IgD-negative memory B cell (primary cell): ENCODE measurements around the gene SLX4. TPM values are rescaled to one million over a fixed set of nuclear protein-coding genes. Genes with fewer than 3 reads are reported as not detected.

ENCODE experiments used
- H3K27ac Mint-ChIP-seq, 3 donors: one replicate each; pipeline ENCODE4 v1.8.0; 2020 to 2022; ENCODE audit warnings: mild to moderate bottlenecking in 3 of 3, mixed read lengths in 3 of 3, moderate library complexity in 1 of 3
- H3K27me3 Mint-ChIP-seq: one replicate; pipeline ENCODE4 v1.8.0; 2021; ENCODE audit warnings: mixed read lengths
- H3K36me3 Mint-ChIP-seq: one replicate; pipeline ENCODE4 v1.8.0; 2020; ENCODE audit warnings: mild to moderate bottlenecking, mixed read lengths
- H3K4me1 Mint-ChIP-seq, 3 donors: one replicate each; pipeline ENCODE4 v1.8.0; 2020 to 2022; ENCODE audit warnings: mixed read lengths in 3 of 3, mild to moderate bottlenecking in 1 of 3
- H3K4me3 Mint-ChIP-seq, 4 donors: one replicate each; pipeline ENCODE4 v1.8.0; 2020 to 2022; ENCODE audit warnings: mild to moderate bottlenecking in 4 of 4, mixed read lengths in 4 of 4, moderate library complexity in 3 of 4
- H3K9me3 Mint-ChIP-seq, 3 donors: one replicate each; pipeline ENCODE4 v1.8.0; 2020 to 2021; ENCODE audit warnings: mixed read lengths in 3 of 3, mild to moderate bottlenecking in 1 of 3
- polyA plus RNA-seq: library from polyadenylated mRNA; unstranded; fragments of 300-500 nt; fragmentation: Illumina TruSeq; gene quantifications from one replicate; pipeline ENCODE4 v1.2.3, GENCODE V29; 2021

SLX4 gene
- polyA plus RNA-seq, 1 donor from 2014 or later = 1.4 TPM

DNA sequence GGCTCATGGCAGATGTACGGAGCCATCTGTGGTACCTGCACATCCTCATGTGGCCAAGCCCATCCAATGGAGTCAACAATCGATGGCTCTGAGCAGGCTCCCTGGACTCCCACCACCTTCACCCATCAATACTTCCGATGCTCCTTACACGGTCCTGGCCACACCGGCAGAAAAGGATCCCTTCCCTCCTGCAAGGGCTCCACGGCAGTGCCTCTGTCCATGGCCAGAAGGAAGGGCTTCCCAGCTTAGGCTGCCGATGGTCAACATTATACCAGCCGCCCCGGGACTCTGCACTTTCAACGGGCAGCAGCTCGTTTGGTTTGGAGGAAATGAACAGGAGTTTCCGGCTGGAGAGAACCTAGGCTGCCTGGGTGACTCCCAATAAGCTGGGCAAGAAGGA, 13.2 kb downstream of the SLX4 start:
- H3K27me3 Mint-ChIP-seq = no peaks in the 10 kb centered on the region
- peaks cover 3% of the 10 kb centered on the region for H3K36me3 Mint-ChIP-seq
- no peaks in the 10 kb centered on the region for H3K9me3 Mint-ChIP-seq
- no peaks in the 10 kb centered on the region for H3K4me1 Mint-ChIP-seq
- H3K4me3 Mint-ChIP-seq = no peak overlapping the region
- H3K27ac Mint-ChIP-seq = peak overlapping the region in 1 of 3 donors; percentile 92

DNA sequence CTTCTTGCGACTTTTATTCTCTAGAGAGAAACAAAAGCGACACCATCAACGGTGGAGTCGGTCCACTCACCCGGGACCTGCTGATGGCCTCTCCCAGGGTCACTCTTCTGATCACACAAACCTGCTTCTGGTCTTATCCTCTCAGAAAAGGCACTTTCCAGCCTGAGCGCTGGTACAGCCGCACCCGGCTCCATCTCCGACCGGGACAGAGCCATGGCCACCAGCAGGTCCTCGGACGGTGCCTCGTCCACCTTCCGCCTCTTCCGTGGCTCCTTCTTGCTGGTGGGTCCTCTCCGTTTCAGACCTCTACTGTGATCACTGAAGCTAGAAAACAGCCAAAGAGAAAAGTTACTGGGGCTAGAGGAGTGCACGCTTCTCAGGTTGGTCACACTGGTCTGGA, 13.7 kb downstream of the SLX4 start:
- H3K4me3 Mint-ChIP-seq = no peak overlapping the region
- peak overlapping the region in 1 of 3 donors; percentile 92 for H3K27ac Mint-ChIP-seq
- no peaks in the 10 kb centered on the region for H3K9me3 Mint-ChIP-seq
- H3K4me1 Mint-ChIP-seq = no peaks in the 10 kb centered on the region
- H3K27me3 Mint-ChIP-seq = no peaks in the 10 kb centered on the region
- H3K36me3 Mint-ChIP-seq = peaks cover 3% of the 10 kb centered on the region

DNA sequence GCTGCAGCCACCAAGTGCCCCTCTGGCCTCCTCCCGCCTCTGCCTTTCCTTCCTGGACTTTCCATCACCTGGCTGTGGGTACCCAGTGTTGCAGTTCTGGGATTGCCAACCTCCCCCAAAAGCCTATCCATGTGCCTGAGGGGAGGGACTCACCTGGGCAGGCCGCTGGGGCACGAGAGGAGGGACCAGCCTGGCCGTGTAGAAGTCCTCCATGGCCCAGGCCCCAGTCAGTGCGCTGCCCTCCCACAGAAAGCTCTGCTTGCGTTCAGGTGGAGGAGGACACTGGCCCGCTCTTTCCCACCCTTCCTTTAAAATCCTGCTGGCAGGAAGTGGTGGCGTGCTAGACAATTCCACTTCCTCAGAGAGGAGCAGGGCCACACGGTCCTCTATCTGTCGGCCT, 14.2 kb downstream of the SLX4 start:
- peak overlapping the region in 1 of 3 donors; percentile 23 for H3K27ac Mint-ChIP-seq

DNA sequence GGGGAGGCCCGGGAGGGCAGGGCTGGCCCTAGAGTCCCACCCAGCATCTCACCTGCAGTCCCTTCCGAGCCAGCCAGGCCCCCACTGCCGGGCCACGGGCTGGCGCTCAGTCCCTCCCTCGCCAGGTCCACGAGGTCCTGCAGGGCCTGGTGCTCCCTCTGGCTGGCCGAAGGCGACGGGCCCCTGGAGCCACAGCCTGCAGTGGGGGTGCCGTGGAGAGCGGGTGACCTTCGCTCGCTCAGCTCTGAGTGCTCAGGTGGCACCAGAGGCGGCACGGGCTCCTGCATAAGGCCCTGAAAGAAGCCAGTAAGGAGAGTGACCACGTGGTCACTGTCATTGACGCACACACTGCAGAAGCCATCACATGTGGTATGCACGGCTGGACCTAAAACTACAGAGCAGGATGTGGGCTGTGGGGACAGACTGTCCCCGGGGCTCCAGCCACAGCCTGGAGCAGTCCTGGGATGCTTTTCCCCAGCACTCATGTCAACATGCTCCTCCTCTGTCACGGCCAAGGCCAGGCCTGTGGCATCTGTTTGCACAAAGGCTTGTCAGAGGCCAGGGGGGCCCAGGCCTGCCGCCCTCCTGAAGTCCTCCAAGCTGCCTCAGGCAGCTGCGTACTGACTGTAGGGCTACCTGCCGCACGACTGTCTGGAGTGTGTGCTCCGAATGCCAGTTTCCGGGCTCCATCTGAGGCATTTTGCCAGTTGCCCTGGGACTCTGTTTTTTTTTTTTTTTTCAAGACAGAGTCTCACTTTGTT, 15.1 kb downstream of the SLX4 start:
- H3K4me1 Mint-ChIP-seq = no peaks in the 10 kb centered on the region
- H3K27me3 Mint-ChIP-seq = no peaks in the 10 kb centered on the region
- no peak overlapping the region for H3K27ac Mint-ChIP-seq

More for the DNA sequence above, 14.2 kb downstream of the SLX4 start:
- H3K4me3 Mint-ChIP-seq = no peak overlapping the region
- peaks cover 3% of the 10 kb centered on the region for H3K36me3 Mint-ChIP-seq
- H3K27me3 Mint-ChIP-seq = no peaks in the 10 kb centered on the region
- H3K9me3 Mint-ChIP-seq = no peaks in the 10 kb centered on the region
- no peaks in the 10 kb centered on the region for H3K4me1 Mint-ChIP-seq

DNA sequence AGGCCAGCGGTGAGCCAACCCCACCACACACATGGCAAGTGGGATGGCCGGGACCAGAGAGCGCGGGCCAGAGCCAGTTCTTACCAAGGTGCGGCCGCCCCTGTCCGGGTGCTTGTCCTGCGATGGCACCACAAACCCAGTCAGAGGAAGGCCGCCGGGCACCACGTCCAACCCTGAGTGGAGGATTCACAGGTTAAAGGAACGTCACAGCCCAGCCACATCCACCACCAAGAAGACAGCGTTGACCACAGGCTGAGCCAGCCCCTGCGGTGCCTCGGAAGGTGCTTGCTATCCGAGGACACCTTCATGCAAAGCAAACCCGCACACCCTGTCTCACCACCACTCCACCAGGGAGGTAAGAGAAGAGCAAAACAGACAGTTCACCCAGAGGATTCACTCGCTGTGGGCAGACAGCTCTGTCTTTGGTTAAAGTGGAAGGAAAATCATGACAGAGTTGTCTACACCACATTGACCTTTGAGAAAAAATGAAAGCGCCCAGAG, 15.8 kb downstream of the SLX4 start:
- Mint-ChIP-seq H3K4me1 (no peaks in the 10 kb centered on the region), H3K36me3 (peaks cover 5% of the 10 kb centered on the region), H3K9me3 (no peaks in the 10 kb centered on the region), H3K4me3 (peak overlapping the region in 1 of 4 donors; percentile 43), H3K27ac (no peak overlapping the region), H3K27me3 (no peaks in the 10 kb centered on the region)

More for the DNA sequence above, 15.1 kb downstream of the SLX4 start:
- H3K9me3 Mint-ChIP-seq = no peaks in the 10 kb centered on the region
- peaks cover 5% of the 10 kb centered on the region for H3K36me3 Mint-ChIP-seq
- no peak overlapping the region for H3K4me3 Mint-ChIP-seq

DNA sequence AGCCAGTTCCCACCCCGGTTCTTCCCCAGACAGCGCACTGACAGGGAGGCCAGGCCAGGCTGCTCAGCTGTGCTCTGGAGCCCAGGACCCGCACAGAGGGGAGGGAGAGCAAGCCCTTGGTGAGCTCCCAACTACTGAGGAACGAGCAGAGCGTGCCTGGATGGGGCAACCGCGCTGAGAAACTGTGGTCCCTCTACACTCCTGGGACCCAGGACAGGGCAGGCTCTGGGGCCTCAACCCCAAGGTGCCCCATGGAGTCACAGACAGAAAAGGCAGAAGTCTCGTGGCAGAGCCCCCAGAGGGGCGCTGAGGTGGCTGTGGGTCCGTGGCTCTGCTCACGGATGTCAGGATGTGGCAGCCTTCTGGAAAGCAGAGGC, 16.3 kb downstream of the SLX4 start:
- Mint-ChIP-seq H3K9me3 (no peaks in the 10 kb centered on the region), H3K27me3 (no peaks in the 10 kb centered on the region), H3K36me3 (peaks cover 5% of the 10 kb centered on the region), H3K4me3 (no peak overlapping the region), H3K4me1 (no peaks in the 10 kb centered on the region), H3K27ac (peak overlapping the region in 1 of 3 donors; percentile 16)

DNA sequence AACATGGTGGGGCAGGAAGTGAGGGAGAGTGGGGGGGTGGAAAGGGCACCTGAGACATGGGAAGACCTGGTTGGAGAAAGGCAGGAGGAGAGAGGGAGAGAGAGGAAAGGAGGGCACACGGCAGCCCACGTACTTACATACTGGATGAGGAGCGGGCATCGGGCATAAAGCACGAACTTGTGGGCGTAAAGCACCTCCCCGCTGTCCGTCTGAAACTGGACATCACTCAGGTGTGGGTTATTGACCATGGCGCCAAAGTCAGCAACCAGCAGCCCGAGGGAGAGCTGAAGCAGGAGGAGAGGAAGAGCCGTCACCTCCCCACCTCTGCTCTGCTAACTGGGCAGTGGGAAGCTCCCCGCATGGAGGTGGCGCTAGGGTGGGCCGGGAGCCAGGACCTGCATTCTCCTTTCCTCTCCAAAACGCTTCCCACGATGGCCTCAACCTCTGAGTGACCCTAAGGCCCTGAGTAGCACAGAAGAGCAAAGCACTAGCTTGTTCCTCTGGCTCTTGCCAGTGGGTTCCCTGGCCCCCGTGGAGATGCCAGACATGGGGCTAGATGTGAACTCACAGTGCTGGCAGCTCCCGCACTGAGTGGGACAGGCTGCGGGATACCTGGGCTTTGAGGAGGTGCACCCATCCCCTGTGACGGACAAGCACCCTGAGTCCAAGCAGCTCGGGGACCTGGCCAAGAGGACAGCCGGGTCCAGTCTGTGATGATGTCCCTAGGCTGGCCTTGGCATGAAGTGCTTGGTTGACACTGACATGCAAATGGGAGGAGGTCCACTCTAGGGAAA, 16.9 kb downstream of the SLX4 start:
- Mint-ChIP-seq H3K27me3 (no peaks in the 10 kb centered on the region), H3K4me3 (no peak overlapping the region), H3K9me3 (no peaks in the 10 kb centered on the region), H3K36me3 (peaks cover 5% of the 10 kb centered on the region), H3K4me1 (no peaks in the 10 kb centered on the region), H3K27ac (peak overlapping the region in 1 of 3 donors; percentile 16)

DNA sequence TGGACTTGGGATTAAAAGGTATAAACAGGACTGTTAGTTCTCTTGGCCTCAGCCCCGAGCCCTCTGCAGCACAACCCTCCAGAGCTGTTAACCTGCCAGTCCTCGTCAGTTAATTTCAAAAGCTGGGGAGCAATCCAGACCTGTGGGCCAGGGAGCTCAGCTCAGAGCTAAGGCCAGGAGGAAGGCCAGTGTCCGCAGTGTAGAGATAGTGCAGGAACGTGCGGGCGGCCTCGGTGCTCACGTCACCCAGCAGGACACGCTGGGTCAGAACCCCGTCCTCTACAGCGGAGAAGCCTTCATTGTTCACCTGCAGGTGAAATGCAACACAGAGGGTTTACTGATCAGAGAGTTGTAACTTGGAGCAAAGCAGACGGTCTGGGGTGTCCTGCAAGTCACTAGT, 18.8 kb downstream of the SLX4 start:
- Mint-ChIP-seq H3K4me1 (peaks cover 5 to 10% (median 7%) of the 10 kb centered on the region in 3 donors), H3K4me3 (peak overlapping the region in 1 of 4 donors; percentile 36), H3K27ac (no peak overlapping the region), H3K27me3 (no peaks in the 10 kb centered on the region), H3K9me3 (no peaks in the 10 kb centered on the region), H3K36me3 (peaks cover 2% of the 10 kb centered on the region)

DNA sequence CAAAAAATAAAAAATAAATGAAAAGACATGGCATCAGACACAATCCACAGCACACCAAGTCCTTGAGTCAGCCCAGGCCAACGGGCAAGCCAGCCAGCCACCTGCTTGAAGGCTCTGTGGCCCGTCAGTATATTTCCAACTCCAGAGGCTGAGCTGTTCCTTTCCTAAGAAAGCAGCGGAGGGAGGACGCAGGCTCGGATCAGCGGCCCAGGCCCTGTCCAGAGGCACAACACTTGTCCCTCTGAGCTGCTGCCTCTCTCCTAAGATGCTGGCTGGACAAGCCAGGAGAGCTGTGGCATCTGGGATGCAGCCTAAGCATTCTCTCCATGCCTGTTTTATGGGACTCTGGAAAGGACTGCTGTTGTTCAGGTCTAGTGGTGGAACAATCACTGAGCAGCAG, 19.4 kb downstream of the SLX4 start:
- peak overlapping the region in 1 of 3 donors; percentile 67 for H3K27ac Mint-ChIP-seq
- H3K36me3 Mint-ChIP-seq = peaks cover 2% of the 10 kb centered on the region

DNA sequence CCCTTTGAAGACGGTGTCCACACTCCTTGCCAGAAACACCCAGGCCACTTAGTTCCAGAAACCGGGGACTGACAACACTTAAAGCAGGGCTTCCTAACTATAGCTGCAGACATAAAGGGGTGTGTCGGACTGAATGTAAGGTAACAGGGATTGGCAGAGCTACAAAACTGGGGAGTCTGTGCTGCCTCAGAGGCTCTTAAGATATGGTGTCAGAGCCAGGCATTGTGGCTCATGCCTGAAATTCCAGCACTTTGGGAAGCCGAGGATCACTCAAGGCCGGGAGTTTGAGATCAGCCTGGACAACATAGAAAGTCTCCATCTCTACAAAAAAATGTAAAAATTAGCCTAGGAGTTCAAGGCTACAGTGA, 20.0 kb downstream of the SLX4 start:
- Mint-ChIP-seq H3K27ac (no peak overlapping the region), H3K4me1 (peaks cover 13 to 15% (median 14%) of the 10 kb centered on the region in 3 donors), H3K27me3 (no peaks in the 10 kb centered on the region), H3K9me3 (no peaks in the 10 kb centered on the region), H3K4me3 (no peak overlapping the region), H3K36me3 (peaks cover 2% of the 10 kb centered on the region)

More for the DNA sequence above, 19.4 kb downstream of the SLX4 start:
- Mint-ChIP-seq H3K4me3 (no peak overlapping the region), H3K27me3 (no peaks in the 10 kb centered on the region), H3K9me3 (no peaks in the 10 kb centered on the region), H3K4me1 (peaks cover 10 to 12% (median 10%) of the 10 kb centered on the region in 3 donors)

DNA sequence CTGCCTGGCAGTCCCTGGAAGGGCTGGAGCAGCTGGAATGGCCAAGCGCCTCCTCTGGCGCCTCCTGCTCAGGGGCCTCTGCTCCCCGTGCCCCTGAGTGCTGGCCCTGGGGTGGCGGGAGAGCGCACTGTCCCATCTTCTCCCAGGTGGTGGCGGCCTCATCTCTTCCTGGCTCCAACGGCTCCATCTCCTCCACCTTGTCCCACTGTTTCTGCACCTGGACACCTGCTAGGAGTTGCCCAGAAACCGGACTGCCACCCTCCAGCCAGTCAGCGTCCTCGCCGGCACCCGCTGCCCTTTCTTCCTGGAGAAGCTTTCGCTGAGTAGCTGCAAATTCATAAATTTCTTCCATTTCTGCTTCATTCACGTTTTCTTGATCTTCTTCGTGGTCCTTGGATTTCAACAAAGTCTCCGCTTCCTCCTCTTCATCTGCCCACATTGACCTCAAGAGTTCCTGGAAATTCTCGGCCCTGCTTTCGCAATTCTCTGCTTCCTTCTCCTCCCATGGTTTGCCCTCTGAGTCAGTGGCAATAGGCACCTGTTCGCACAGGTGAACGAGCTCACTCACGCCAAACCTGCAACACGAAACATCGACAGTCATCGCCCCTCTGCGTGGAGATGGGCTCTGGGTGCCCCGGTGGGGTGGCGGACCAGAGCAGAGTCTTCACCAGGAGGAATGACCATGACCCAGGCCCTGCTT, 20.5 kb downstream of the SLX4 start:
- Mint-ChIP-seq H3K9me3 (no peaks in the 10 kb centered on the region), H3K27me3 (no peaks in the 10 kb centered on the region), H3K36me3 (peaks cover 2% of the 10 kb centered on the region), H3K4me3 (no peak overlapping the region), H3K27ac (no peak overlapping the region), H3K4me1 (peaks cover 17 to 19% (median 18%) of the 10 kb centered on the region in 3 donors)

DNA sequence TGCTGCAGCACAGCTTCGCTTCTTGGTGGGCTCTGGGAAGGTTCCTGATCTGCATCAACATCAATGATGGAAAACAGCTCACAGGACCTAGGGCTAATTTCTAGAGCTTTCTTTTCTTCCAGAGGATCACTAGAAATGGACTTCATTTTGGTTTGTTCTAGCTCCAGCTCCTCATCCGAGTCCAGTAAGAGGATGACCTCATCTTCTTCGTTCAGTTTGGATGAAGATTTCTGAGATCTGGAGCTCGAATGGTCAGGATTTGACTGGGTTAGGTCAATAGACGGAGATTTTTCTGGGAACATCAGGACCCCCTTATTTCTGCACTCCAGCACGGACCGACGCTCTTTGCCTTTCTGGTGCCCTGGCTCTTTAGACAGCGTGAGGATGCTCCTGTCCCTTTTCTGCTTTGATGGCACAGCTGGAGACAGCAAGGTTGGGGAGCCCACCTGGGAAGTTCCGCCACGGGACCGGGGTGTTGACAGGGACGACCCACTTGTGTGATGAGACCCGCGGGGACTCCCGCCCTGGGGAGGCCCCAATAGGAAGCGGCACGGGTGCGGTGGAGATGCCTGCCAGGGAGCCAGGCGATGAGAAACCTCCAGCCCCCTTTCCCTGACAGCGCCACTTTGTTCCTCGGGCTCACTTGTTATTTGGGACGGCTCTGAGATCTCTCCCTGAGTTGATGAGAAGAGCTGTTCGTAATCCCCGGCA, 21.3 kb downstream of the SLX4 start:
- Mint-ChIP-seq H3K4me1 (peaks cover 17 to 19% (median 19%) of the 10 kb centered on the region in 3 donors), H3K36me3 (peaks cover 2% of the 10 kb centered on the region), H3K9me3 (no peaks in the 10 kb centered on the region), H3K27me3 (no peaks in the 10 kb centered on the region), H3K27ac (peak overlapping the region in 1 of 3 donors; percentile 12), H3K4me3 (no peak overlapping the region)

DNA sequence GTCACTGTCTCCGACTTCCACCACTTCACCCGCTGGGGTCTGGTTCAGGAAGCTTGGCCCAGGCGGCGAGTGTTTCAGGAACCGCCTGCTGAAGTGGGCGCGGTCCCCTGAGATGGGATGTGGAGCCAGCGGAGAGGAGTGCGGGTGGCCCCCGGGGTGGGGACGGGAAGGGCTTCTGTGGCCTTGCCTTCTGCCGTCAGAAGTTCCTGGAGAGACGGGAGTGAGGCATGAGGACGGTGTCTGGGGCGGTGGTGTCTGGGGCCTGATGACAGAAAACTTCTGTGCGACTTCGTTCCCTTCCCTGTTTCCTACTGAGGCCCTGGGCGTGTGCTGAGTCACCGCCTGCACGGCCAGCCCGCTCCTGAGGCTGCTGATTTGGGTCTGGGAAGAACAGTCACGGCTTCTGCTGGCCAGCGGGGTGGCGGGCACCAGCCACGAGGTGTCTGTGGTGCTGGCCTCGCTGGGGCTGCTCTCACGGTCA, 21.9 kb downstream of the SLX4 start:
- no peaks in the 10 kb centered on the region for H3K9me3 Mint-ChIP-seq
- peaks cover 2% of the 10 kb centered on the region for H3K36me3 Mint-ChIP-seq
- peaks cover 17 to 19% (median 19%) of the 10 kb centered on the region in 3 donors for H3K4me1 Mint-ChIP-seq
- H3K4me3 Mint-ChIP-seq = no peak overlapping the region
- no peak overlapping the region for H3K27ac Mint-ChIP-seq
- no peaks in the 10 kb centered on the region for H3K27me3 Mint-ChIP-seq

DNA sequence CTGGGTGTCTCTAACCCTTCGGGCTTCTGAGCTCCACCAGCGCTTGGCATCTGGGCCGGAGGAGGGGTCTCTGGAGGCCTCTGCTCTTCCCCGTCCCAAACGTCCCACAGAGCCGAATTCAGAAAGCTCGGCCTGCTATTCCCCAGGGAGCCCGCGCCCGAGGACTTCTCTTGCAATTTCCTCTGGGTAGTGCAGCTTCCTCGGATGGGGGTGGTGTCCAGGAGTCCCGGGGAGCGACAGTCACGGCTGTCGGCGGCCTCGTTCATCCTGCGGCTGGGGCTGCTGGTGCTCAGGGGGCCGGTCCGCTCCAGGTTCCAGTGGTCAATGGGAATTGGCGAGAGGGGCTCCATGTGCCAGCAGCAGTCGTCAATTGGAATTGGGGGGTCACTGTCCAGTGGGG, 22.4 kb downstream of the SLX4 start:
- H3K27ac Mint-ChIP-seq = no peak overlapping the region
- no peaks in the 10 kb centered on the region for H3K27me3 Mint-ChIP-seq
- peaks cover 17 to 19% (median 19%) of the 10 kb centered on the region in 3 donors for H3K4me1 Mint-ChIP-seq
- peaks cover 2% of the 10 kb centered on the region for H3K36me3 Mint-ChIP-seq
- H3K4me3 Mint-ChIP-seq = no peak overlapping the region
- H3K9me3 Mint-ChIP-seq = no peaks in the 10 kb centered on the region
